ENCODE data around the gene PIGU. TPM values are rescaled to one million over a fixed set of nuclear protein-coding genes. Genes with fewer than 3 reads are reported as not detected.

PIGU gene
- total RNA-seq, 4 donors from 2014 or later: 12.8 to 14.1 (median 13.7) TPM

DNA sequence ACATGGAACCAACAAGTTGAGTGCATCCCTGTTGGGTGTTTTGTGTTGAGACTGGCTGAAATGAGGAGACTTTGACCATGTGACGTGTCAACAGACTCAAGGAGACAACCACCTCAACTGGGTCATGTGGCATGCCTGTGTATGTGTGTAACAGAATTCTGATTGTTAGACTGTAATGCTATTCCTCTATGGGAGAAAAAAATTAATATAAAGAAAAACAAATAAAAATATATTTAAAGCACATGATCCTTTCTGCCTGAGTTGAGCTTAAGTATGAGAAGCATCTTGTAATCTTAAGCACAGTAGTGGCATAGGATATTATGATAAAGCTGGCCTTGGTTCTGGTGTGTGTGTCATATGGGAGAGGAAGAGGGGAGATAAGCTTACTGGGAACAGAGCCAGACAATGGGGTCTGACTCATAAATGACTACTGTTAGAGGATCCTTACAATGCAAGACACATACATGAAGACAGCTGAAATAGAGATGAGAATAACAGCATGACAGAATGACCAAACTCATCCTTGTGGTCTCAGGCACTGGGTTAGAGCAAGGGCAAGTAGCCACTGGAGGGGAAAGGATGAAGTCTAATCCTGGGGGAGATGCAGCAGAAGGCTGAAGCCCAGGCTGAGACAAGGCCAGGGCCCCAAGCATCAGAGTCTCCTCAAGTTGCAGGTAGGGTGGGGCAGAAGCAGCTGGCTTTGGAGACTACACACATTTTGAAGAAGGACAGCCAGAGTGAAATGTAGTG, 36.5 kb upstream of the PIGU start:
- intact Hi-C loops (cut with DNase I; ENCODE audit: low total_unique reads): no loop called here
- H3K27ac ChIP-seq: peak overlapping the region in 3 of 4 donors; percentile 40 to 61 (median 60)
- no peak for ATAC-seq
- no peaks in the 10 kb centered on the region for H3K9me3 ChIP-seq
- peaks cover 0 to 20% of the 10 kb centered on the region in 2 donors for H3K36me3 ChIP-seq
- no peak for TF ChIP-seq POLR2A (IDR thresholded peaks at IDR 0.05)
- TF ChIP-seq, protein P1, sequence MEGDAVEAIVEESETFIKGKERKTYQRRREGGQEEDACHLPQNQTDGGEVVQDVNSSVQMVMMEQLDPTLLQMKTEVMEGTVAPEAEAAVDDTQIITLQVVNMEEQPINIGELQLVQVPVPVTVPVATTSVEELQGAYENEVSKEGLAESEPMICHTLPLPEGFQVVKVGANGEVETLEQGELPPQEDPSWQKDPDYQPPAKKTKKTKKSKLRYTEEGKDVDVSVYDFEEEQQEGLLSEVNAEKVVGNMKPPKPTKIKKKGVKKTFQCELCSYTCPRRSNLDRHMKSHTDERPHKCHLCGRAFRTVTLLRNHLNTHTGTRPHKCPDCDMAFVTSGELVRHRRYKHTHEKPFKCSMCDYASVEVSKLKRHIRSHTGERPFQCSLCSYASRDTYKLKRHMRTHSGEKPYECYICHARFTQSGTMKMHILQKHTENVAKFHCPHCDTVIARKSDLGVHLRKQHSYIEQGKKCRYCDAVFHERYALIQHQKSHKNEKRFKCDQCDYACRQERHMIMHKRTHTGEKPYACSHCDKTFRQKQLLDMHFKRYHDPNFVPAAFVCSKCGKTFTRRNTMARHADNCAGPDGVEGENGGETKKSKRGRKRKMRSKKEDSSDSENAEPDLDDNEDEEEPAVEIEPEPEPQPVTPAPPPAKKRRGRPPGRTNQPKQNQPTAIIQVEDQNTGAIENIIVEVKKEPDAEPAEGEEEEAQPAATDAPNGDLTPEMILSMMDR (IDR thresholded peaks at IDR 0.05 in 4 of 5, conservative IDR thresholded peaks at IDR 0.05 in 1 of 5): no peak
- H3K4me1 ChIP-seq: peaks cover 15 to 16% of the 10 kb centered on the region in 2 donors
- no peaks in the 10 kb centered on the region for H3K27me3 ChIP-seq
- no peak for DNase-seq
- H3K4me3 ChIP-seq: no peak overlapping the region
- in situ Hi-C loops (cut with MboI; ENCODE audit: low sequenced_read_pairs in 4 of 4): loop anchor here in 1 of 4 donors (5.0 to 25.0 kb wide), 2 partner anchors 41 to 176 kb away; no protein-coding TSS in a partner anchor

DNA sequence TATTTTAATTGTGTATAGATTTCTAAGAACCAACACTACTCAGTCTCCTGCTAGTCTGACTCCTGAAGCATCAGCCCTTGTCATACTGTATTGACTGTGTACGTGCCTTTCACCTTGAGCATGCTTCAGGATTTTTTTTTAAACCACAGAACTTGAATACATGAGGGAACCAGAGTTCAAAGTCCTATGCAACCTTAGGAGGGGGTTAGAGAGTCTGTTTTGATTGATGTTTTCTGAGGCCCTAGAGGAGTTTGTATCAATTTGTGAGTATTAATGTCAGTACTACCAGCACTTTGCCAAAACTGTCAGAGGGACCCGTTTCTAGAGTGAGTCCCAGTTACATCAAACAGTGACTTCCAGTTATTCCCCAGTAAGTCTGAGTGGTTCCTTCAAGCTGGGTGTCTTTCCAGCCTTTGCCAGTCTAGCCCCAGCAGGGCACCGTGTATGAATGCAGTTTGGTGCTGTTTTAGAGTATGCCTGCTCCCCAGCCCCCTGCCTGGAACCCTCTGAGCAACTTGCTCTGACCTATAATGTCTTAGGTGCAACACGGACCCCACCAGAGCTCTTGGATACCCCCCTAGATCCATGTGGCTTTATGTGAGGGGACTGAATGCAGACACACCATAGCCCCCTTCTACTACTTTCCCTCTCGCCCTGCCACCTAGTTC, 35.8 kb upstream of the PIGU start:
- Histone ChIP-seq H3K4me1 (peaks cover 20 to 23% of the 10 kb centered on the region in 2 donors), H3K4me3 (no peak overlapping the region), H3K27me3 (no peaks in the 10 kb centered on the region), H3K27ac (peak overlapping the region in 3 of 4 donors; percentile 40 to 61 (median 60)), H3K9me3 (no peaks in the 10 kb centered on the region), H3K36me3 (peaks cover 0 to 20% of the 10 kb centered on the region in 2 donors)
- TF ChIP-seq, protein P1 (IDR thresholded peaks at IDR 0.05 in 4 of 5, conservative IDR thresholded peaks at IDR 0.05 in 1 of 5): no peak
- DNase-seq (no peak), ATAC-seq (no peak)
- in situ Hi-C loops (cut with MboI; ENCODE audit: low sequenced_read_pairs in 4 of 4) (loop anchor here in 1 of 4 donors (5.0 to 25.0 kb wide), 2 partner anchors 40 to 175 kb away; no protein-coding TSS in a partner anchor), intact Hi-C loops (cut with DNase I; ENCODE audit: low total_unique reads) (no loop called here)

DNA sequence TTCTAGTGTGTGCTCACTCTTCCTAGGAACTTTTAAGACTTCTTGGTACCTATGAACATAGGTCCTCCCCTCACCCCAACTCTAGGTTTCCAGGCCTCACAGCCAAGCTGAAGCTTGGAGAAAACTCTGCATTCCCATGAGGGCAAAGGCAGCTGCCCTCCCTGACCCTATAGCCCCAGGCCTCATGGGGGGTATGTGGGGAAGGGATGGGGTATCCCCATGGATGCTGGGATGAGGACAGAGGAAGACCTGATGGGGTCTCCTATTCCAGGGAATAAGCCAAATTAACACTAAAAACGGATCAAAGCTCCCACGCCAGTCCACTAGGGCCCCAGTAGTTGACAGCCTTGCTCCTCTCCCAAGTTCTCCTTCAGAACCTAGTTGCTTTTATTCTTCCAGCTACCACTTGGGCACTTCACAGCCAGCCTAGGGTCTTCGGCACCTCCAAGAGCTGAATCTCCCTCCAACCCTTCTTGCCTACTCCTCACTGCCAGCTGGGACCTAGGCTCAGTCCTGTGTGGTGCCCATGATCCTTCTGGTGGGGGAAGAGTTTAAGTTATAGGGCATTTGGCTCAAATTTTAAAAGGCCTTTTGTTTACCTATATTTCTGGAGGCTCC, 35.0 kb upstream of the PIGU start:
- H3K9me3 ChIP-seq: no peaks in the 10 kb centered on the region
- DNase-seq: no peak
- ATAC-seq: no peak
- peaks cover 0 to 20% of the 10 kb centered on the region in 2 donors for H3K36me3 ChIP-seq
- H3K4me3 ChIP-seq: no peak overlapping the region
- intact Hi-C loops (cut with DNase I; ENCODE audit: low total_unique reads): no loop called here
- TF ChIP-seq, protein P1 (IDR thresholded peaks at IDR 0.05 in 4 of 5, conservative IDR thresholded peaks at IDR 0.05 in 1 of 5): no peak
- TF ChIP-seq POLR2A (IDR thresholded peaks at IDR 0.05): no peak
- H3K27me3 ChIP-seq: no peaks in the 10 kb centered on the region
- H3K27ac ChIP-seq: peak overlapping the region in 2 of 4 donors; percentile 7 to 28
- in situ Hi-C loops (cut with MboI; ENCODE audit: low sequenced_read_pairs in 4 of 4): loop anchor here in 1 of 4 donors (5.0 to 25.0 kb wide), 2 partner anchors 40 to 175 kb away; no protein-coding TSS in a partner anchor
- peaks cover 21 to 31% of the 10 kb centered on the region in 2 donors for H3K4me1 ChIP-seq

DNA sequence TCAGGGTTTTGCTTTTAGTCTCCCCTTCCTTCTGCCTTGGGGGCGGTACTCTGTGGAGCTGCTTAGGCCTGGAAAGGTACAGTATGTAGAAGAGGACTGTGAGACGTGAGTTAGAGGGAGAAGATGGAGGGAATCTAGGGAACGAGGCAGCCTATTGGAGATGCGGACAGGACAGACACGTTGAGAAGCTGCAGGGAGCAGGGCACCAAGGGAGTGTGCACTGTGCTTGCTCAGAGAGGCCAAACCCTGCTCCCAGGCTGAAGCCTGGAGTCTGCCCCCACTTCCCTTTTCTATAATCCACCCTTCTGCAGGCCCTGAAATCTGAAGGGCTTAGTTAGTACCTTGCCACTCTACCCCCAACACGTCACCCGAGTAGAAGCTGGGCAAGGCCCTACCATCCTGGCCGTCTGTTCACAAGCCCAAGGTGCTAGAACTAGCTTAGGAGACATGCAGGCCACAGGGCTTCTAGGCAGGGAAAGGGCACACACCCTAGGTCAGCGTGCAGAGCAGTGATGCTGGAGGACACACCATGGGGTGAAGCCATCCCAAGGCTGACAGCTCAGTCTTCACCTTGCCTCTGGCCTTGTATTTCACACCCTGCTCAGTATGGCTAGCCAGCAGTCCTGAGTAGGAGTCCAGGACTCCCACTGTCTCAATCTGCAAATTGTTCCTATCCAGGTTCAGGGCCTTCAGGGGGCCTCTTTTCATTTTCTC, 34.1 kb upstream of the PIGU start:
- no peak overlapping the region for H3K4me3 ChIP-seq
- H3K27me3 ChIP-seq: no peaks in the 10 kb centered on the region
- DNase-seq (no peak), ATAC-seq (no peak)
- H3K36me3 ChIP-seq: peaks cover 0 to 20% of the 10 kb centered on the region in 2 donors
- peak overlapping the region; percentile 94 to 100 (median 95) for H3K27ac ChIP-seq
- no peaks in the 10 kb centered on the region for H3K9me3 ChIP-seq
- in situ Hi-C loops (cut with MboI; ENCODE audit: low sequenced_read_pairs in 4 of 4): loop anchor here in 1 of 4 donors (5.0 to 25.0 kb wide), 2 partner anchors 39 to 174 kb away; no protein-coding TSS in a partner anchor
- H3K4me1 ChIP-seq: peaks cover 27 to 40% of the 10 kb centered on the region in 2 donors
- TF ChIP-seq POLR2A (IDR thresholded peaks at IDR 0.05): no peak
- intact Hi-C loops (cut with DNase I; ENCODE audit: low total_unique reads): no loop called here

Measured in gastrocnemius medialis (tissue), 4 donors.